IPS-11a (cell line): ENCODE data around the gene SAMD8.

ENCODE experiments used
- H3K4me3 ChIP-seq: one replicate; pipeline ENCODE4 v1.5.1; 2013; ENCODE audit warnings: low read depth, low read length, control low read depth

The SAMD8 gene

GRCh38 chr10:75084834-75085384 lies 26.5 kb upstream of the SAMD8 start:
- H3K4me3 ChIP-seq: no peak overlapping the region

- no peak overlapping the region for H3K4me3 ChIP-seq
Observed at GRCh38 chr10:75086278-75086934, 25.1 kb upstream of the SAMD8 start.

GRCh38 chr10:75088640-75089039 lies 22.8 kb upstream of the SAMD8 start:
- H3K4me3 ChIP-seq: no peak overlapping the region

GRCh38 chr10:75089634-75090033 lies 21.8 kb upstream of the SAMD8 start:
- H3K4me3 ChIP-seq: no peak overlapping the region

GRCh38 chr10:75091146-75091545 lies 20.3 kb upstream of the SAMD8 start:
- H3K4me3 ChIP-seq: no peak overlapping the region

- H3K4me3 ChIP-seq: no peak overlapping the region
Observed at GRCh38 chr10:75094465-75094864, 17.0 kb upstream of the SAMD8 start.

GRCh38 chr10:75095631-75096030 lies 15.8 kb upstream of the SAMD8 start:
- no peak overlapping the region for H3K4me3 ChIP-seq

GRCh38 chr10:75096749-75097148 lies 14.7 kb upstream of the SAMD8 start:
- no peak overlapping the region for H3K4me3 ChIP-seq

- no peak overlapping the region for H3K4me3 ChIP-seq
Observed at GRCh38 chr10:75097666-75098285, 13.7 kb upstream of the SAMD8 start.

- no peak overlapping the region for H3K4me3 ChIP-seq
Observed at GRCh38 chr10:75098902-75099673, 12.4 kb upstream of the SAMD8 start.

GRCh38 chr10:75099952-75100763 lies 11.3 kb upstream of the SAMD8 start:
- peak overlapping the region; percentile 1 for H3K4me3 ChIP-seq

- H3K4me3 ChIP-seq: peak overlapping the region; percentile 1
Observed at GRCh38 chr10:75100764-75101291, 10.6 kb upstream of the SAMD8 start.

GRCh38 chr10:75101416-75102251 lies 9.8 kb upstream of the SAMD8 start:
- H3K4me3 ChIP-seq: no peak overlapping the region

GRCh38 chr10:75102830-75103673 lies 8.4 kb upstream of the SAMD8 start:
- H3K4me3 ChIP-seq: no peak overlapping the region

- no peak overlapping the region for H3K4me3 ChIP-seq
Observed at GRCh38 chr10:75103881-75104686, 7.4 kb upstream of the SAMD8 start.

GRCh38 chr10:75104842-75105241 lies 6.6 kb upstream of the SAMD8 start:
- no peak overlapping the region for H3K4me3 ChIP-seq

- no peak overlapping the region for H3K4me3 ChIP-seq
Observed at GRCh38 chr10:75105576-75106197, 5.8 kb upstream of the SAMD8 start.

- no peak overlapping the region for H3K4me3 ChIP-seq
Observed at GRCh38 chr10:75106242-75106641, 5.2 kb upstream of the SAMD8 start.
